ENCODE measurements around the gene FYB1. TPM values are rescaled to one million over a fixed set of nuclear protein-coding genes. Genes with fewer than 3 reads are reported as not detected.

Gene FYB1
- total and polyA plus RNA-seq, 2 experiments from 2014 or later: not detected

DNA sequence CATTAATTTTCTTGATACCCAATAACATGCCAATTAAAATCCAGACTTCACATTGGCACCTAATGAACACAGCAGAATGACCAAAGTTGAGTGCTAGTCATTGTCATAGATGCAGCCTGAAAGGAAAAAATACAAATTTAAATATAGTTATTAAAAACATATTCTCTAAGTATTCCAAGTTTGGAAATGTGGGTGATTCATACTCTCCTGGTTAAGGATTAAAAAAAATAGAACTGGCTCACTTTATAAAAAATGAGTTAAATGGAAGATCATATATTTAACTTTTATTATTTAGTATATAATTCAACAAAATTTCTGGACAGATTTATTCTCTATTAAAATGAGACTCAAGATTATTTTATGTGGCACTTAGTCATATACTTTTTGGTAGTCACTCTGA is 112.0 kb downstream of the FYB1 start (continued):
- TF ChIP-seq, protein P1, sequence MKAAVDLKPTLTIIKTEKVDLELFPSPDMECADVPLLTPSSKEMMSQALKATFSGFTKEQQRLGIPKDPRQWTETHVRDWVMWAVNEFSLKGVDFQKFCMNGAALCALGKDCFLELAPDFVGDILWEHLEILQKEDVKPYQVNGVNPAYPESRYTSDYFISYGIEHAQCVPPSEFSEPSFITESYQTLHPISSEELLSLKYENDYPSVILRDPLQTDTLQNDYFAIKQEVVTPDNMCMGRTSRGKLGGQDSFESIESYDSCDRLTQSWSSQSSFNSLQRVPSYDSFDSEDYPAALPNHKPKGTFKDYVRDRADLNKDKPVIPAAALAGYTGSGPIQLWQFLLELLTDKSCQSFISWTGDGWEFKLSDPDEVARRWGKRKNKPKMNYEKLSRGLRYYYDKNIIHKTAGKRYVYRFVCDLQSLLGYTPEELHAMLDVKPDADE (IDR thresholded peaks at IDR 0.05): no peak
- TF ChIP-seq POLR2AphosphoS5 (IDR thresholded peaks at IDR 0.05; ENCODE audit: low read depth) (no peak), ZNF331 (CRISPR knock-in tag; IDR thresholded peaks at IDR 0.05; ENCODE audit: low read depth) (no peak), STAT1 (IDR thresholded peaks at IDR 0.05; ENCODE audit: unreplicated experiment) (no peak)
- TF ChIP-seq, protein P2, sequence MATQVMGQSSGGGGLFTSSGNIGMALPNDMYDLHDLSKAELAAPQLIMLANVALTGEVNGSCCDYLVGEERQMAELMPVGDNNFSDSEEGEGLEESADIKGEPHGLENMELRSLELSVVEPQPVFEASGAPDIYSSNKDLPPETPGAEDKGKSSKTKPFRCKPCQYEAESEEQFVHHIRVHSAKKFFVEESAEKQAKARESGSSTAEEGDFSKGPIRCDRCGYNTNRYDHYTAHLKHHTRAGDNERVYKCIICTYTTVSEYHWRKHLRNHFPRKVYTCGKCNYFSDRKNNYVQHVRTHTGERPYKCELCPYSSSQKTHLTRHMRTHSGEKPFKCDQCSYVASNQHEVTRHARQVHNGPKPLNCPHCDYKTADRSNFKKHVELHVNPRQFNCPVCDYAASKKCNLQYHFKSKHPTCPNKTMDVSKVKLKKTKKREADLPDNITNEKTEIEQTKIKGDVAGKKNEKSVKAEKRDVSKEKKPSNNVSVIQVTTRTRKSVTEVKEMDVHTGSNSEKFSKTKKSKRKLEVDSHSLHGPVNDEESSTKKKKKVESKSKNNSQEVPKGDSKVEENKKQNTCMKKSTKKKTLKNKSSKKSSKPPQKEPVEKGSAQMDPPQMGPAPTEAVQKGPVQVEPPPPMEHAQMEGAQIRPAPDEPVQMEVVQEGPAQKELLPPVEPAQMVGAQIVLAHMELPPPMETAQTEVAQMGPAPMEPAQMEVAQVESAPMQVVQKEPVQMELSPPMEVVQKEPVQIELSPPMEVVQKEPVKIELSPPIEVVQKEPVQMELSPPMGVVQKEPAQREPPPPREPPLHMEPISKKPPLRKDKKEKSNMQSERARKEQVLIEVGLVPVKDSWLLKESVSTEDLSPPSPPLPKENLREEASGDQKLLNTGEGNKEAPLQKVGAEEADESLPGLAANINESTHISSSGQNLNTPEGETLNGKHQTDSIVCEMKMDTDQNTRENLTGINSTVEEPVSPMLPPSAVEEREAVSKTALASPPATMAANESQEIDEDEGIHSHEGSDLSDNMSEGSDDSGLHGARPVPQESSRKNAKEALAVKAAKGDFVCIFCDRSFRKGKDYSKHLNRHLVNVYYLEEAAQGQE (IDR thresholded peaks at IDR 0.05; ENCODE audit: unreplicated experiment): no peak

DNA sequence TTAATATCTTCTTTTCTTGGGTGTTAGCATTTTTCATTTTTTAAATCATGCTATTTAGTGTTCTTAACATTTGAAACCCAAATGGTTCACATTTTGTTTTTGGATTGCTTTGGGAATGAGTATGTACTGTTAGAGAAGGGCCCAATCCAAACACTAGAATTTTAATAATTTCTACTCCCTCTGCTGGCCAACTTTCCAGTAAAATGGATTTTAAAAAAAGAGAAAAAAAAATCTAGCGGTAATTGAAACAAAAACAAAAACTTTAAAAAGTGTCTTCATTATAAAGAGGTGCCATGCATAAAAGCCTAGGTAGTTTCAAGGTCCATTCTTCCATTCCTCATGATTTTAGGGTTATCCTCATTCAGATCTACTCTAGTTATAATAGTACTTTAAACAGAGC is 113.0 kb downstream of the FYB1 start:
- H3K4me2 ChIP-seq: no peak overlapping the region
- H3K9me2 ChIP-seq (ENCODE audit: insufficient read depth): no peaks in the 10 kb centered on the region
- no peak overlapping the region for H3K27ac ChIP-seq (ENCODE audit: low read depth)
- no peaks in the 10 kb centered on the region for H3F3A ChIP-seq (replicated peaks; ENCODE audit: low read depth)
- no peaks in the 10 kb centered on the region for H3K36me3 ChIP-seq (ENCODE audit: insufficient read depth)
- no peak overlapping the region for H3K4me3 ChIP-seq
- TF ChIP-seq EZH2 (IDR thresholded peaks at IDR 0.05; ENCODE audit: low read depth, unreplicated experiment): no peak
- TF ChIP-seq, protein P2 (IDR thresholded peaks at IDR 0.05; ENCODE audit: unreplicated experiment): no peak
- no peak for TF ChIP-seq NANOG (IDR thresholded peaks at IDR 0.05; ENCODE audit: borderline replicate concordance)
- TF ChIP-seq, protein P3, sequence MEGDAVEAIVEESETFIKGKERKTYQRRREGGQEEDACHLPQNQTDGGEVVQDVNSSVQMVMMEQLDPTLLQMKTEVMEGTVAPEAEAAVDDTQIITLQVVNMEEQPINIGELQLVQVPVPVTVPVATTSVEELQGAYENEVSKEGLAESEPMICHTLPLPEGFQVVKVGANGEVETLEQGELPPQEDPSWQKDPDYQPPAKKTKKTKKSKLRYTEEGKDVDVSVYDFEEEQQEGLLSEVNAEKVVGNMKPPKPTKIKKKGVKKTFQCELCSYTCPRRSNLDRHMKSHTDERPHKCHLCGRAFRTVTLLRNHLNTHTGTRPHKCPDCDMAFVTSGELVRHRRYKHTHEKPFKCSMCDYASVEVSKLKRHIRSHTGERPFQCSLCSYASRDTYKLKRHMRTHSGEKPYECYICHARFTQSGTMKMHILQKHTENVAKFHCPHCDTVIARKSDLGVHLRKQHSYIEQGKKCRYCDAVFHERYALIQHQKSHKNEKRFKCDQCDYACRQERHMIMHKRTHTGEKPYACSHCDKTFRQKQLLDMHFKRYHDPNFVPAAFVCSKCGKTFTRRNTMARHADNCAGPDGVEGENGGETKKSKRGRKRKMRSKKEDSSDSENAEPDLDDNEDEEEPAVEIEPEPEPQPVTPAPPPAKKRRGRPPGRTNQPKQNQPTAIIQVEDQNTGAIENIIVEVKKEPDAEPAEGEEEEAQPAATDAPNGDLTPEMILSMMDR (conservative IDR thresholded peaks at IDR 0.05; ENCODE audit: low read depth in 2 of 2): peak in 1 of 2 experiments; percentile 47; a peak in 2 of 4 replicates
- no peaks in the 10 kb centered on the region for H3K4me1 ChIP-seq (ENCODE audit: insufficient read depth)
- no peaks in the 10 kb centered on the region for H3K27me3 ChIP-seq (ENCODE audit: insufficient read depth)
- H3K27ac Mint-ChIP-seq: no peak overlapping the region
- no peaks in the 10 kb centered on the region for H3K9me3 Mint-ChIP-seq
- H3K4me1 Mint-ChIP-seq: no peaks in the 10 kb centered on the region; the same call in 2 of the 3 replicates
- no peaks in the 10 kb centered on the region for H4K20me1 ChIP-seq (replicated peaks; ENCODE audit: insufficient read depth)
- no peak for ATAC-seq
- H3K79me2 ChIP-seq (replicated peaks; ENCODE audit: insufficient read depth): no peaks in the 10 kb centered on the region
- no peak for DNase-seq (ENCODE audit: low spot score)
- no peaks in the 10 kb centered on the region for H3K36me3 Mint-ChIP-seq (ENCODE audit: low read depth)
- peaks cover 2% of the 10 kb centered on the region for H3K27me3 Mint-ChIP-seq (ENCODE audit: insufficient read depth, low read depth, poor library complexity)
- no peak overlapping the region for H3K4me3 Mint-ChIP-seq
- H2AFZ ChIP-seq: no peak overlapping the region

Measured in GM23338 (cell line).